ENCODE data around the gene NFKBIL1.

Gene NFKBIL1

DNA sequence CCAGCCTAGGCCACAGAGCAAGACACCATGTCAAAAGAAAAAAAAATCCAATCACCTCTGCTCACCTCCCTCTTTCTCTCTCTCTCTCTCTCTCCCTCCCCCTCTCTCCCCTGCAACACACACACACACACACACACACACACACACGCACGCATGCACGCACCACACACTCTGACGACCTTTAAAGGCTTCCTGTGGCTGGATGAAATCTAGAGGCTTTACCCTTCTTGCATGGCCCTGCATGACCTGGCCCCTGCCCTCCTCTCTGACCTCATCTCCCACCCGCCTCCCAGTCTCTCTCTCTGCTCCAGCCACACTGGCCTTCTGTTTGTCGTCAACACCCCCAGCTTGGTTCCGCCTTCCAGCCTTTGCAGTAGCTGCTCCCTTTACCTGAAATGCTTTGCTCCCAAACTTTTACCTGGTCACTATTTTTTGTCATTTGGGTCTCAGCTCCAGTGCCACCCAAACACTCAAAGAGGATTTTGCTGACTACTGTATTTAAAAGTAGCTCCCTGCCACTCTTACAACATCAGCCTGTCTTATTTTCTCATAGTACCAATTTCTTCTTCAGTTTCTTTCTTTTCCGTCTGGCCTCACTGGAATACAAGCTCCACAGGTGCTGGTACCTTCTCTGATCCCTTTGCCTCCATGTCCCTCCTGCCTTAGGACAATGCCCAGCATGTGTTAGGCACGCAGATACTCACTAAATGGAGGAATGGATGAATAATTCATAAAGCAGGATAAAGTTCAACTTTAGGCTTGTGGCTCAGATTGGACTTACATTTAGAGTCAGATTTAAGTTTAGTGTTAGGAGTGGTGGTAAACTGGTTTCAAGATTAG, 20.3 kb downstream of the NFKBIL1 start:
- no peak overlapping the region for H3K27ac ChIP-seq
- TF ChIP-seq, protein P1, sequence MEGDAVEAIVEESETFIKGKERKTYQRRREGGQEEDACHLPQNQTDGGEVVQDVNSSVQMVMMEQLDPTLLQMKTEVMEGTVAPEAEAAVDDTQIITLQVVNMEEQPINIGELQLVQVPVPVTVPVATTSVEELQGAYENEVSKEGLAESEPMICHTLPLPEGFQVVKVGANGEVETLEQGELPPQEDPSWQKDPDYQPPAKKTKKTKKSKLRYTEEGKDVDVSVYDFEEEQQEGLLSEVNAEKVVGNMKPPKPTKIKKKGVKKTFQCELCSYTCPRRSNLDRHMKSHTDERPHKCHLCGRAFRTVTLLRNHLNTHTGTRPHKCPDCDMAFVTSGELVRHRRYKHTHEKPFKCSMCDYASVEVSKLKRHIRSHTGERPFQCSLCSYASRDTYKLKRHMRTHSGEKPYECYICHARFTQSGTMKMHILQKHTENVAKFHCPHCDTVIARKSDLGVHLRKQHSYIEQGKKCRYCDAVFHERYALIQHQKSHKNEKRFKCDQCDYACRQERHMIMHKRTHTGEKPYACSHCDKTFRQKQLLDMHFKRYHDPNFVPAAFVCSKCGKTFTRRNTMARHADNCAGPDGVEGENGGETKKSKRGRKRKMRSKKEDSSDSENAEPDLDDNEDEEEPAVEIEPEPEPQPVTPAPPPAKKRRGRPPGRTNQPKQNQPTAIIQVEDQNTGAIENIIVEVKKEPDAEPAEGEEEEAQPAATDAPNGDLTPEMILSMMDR (IDR thresholded peaks at IDR 0.05): no peak
- TF ChIP-seq ZFX (IDR thresholded peaks at IDR 0.05; ENCODE audit: borderline replicate concordance): no peak

DNA sequence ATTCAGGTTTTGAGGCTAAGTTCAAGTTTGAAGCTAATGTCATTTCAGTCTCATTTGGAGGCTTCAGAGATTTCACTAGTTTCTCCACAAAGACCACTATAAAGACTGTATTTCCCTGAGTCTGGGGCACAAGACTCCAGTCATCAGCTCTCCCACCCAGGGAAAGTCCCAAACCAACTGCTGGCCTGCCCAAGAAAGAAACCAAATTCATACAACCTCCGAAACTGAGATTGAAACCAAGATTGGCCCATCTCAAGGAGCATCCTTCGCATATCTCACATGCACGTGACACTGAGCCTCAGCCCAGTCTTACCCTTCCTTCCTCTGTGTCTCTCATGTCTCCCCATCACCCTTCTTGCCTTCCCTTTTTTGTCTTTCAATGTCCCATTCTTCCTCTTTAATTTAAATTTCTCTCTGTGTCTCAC, 21.1 kb downstream of the NFKBIL1 start:
- TF ChIP-seq ZFX (IDR thresholded peaks at IDR 0.05; ENCODE audit: borderline replicate concordance): no peak
- TF ChIP-seq, protein P1 (IDR thresholded peaks at IDR 0.05): no peak
- no peak overlapping the region for H3K27ac ChIP-seq

DNA sequence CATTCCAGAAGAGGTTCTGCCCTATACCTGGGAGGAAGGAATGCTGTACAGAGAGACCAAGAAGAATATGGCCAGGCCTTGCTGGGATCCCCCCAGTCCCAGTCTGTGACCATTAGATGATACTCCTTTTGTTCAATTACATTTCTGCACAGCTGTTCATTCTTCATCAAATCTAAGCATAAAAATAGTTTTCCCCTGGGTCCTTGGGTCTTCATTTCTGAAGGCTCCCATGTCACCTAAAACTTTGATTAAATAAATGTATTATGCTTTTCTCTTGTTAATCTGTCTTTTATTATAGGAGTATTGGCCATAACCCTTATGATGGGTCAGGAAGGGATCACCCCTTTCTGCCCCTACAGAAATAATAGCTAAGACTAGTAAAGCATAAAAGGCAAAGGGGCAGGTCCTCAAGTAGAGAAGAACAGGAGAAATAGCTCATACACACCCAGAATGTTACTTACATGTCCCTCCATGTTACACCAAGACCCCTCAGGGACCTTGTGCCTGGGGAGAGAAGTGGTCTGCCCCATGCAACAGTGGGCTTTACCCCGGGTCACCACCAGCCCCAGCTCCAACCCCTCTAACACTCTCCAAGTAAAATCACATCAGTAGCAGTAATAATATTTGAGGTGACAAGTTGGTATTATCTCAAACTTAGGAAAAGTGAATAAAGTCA, 22.6 kb downstream of the NFKBIL1 start:
- H3K27ac ChIP-seq: no peak overlapping the region
- TF ChIP-seq ZFX (IDR thresholded peaks at IDR 0.05; ENCODE audit: borderline replicate concordance): no peak
- TF ChIP-seq, protein P1 (IDR thresholded peaks at IDR 0.05): no peak

DNA sequence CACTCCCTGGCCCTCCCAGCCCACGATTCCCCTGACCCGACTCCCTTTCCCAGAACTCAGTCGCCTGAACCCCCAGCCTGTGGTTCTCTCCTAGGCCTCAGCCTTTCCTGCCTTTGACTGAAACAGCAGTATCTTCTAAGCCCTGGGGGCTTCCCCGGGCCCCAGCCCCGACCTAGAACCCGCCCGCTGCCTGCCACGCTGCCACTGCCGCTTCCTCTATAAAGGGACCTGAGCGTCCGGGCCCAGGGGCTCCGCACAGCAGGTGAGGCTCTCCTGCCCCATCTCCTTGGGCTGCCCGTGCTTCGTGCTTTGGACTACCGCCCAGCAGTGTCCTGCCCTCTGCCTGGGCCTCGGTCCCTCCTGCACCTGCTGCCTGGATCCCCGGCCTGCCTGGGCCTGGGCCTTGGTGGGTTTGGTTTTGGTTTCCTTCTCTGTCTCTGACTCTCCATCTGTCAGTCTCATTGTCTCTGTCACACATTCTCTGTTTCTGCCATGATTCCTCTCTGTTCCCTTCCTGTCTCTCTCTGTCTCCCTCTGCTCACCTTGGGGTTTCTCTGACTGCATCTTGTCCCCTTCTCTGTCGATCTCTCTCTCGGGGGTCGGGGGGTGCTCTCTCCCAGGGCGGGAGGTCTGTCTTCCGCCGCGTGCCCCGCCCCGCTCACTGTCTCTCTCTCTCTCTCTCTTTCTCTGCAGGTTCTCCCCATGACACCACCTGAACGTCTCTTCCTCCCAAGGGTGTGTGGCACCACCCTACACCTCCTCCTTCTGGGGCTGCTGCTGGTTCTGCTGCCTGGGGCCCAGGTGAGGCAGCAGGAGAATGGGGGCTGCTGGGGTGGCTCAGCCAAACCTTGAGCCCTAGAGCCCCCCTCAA, 24.9 kb downstream of the NFKBIL1 start, which contains the start of gene LTA:
LTA (plus strand) TSS at position 249 of the 871 bp plus-strand sequence; CDS start at position 703, 454 bp downstream.
- TF ChIP-seq ZFX (IDR thresholded peaks at IDR 0.05; ENCODE audit: borderline replicate concordance): no peak
- TF ChIP-seq, protein P1 (IDR thresholded peaks at IDR 0.05): no peak
- H3K27ac ChIP-seq: no peak within 1 kb of the TSS

DNA sequence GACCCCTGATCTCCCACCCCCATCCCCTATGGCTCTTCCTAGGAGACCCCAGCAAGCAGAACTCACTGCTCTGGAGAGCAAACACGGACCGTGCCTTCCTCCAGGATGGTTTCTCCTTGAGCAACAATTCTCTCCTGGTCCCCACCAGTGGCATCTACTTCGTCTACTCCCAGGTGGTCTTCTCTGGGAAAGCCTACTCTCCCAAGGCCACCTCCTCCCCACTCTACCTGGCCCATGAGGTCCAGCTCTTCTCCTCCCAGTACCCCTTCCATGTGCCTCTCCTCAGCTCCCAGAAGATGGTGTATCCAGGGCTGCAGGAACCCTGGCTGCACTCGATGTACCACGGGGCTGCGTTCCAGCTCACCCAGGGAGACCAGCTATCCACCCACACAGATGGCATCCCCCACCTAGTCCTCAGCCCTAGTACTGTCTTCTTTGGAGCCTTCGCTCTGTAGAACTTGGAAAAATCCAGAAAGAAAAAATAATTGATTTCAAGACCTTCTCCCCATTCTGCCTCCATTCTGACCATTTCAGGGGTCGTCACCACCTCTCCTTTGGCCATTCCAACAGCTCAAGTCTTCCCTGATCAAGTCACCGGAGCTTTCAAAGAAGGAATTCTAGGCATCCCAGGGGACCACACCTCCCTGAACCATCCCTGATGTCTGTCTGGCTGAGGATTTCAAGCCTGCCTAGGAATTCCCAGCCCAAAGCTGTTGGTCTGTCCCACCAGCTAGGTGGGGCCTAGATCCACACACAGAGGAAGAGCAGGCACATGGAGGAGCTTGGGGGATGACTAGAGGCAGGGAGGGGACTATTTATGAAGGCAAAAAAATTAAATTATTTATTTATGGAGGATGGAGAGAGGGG, 26.1 kb downstream of the NFKBIL1 start:
- TF ChIP-seq, protein P1 (IDR thresholded peaks at IDR 0.05): no peak
- no peak for TF ChIP-seq ZFX (IDR thresholded peaks at IDR 0.05; ENCODE audit: borderline replicate concordance)
- H3K27ac ChIP-seq: no peak overlapping the region
